ENCODE results near the gene CRYGC.

CRYGC gene

GRCh38 chr2:208164951-208165755, 35.5 kb upstream of the CRYGC start:
- Histone ChIP-seq H3K4me1 (ENCODE audit: low read length) (no peaks in the 10 kb centered on the region), H3K4me3 (ENCODE audit: low read length) (no peak overlapping the region), H2AFZ (ENCODE audit: low read length) (no peak overlapping the region), H3K9me3 (replicated peaks; ENCODE audit: insufficient read depth, low read length) (no peaks in the 10 kb centered on the region), H3K9me2 (replicated peaks; ENCODE audit: insufficient read depth, low read length) (no peaks in the 10 kb centered on the region), H3K79me2 (ENCODE audit: low read length) (no peaks in the 10 kb centered on the region), H3K27me3 (replicated peaks; ENCODE audit: insufficient read depth, low read length) (no peaks in the 10 kb centered on the region), H3K27ac (ENCODE audit: low read length) (no peak overlapping the region), H3K4me2 (ENCODE audit: low read depth, low read length) (no peak overlapping the region), H3F3A (ENCODE audit: insufficient read depth, low read length) (no peaks in the 10 kb centered on the region), H4K20me1 (ENCODE audit: insufficient read depth, low read length) (no peaks in the 10 kb centered on the region), H3K9ac (ENCODE audit: low read length) (no peak overlapping the region), H3K36me3 (replicated peaks; ENCODE audit: insufficient read depth, low read length) (no peaks in the 10 kb centered on the region)
- DNase-seq: no peak
- no peak for TF ChIP-seq CTCF (IDR thresholded peaks at IDR 0.05; ENCODE audit: low read length)
- no peak for TF ChIP-seq EZH2phosphoT487 (IDR thresholded peaks at IDR 0.05; ENCODE audit: low read length)
- TF ChIP-seq EZH2 (optimal IDR thresholded peaks at IDR 0.05; ENCODE audit: low read depth, low read length): no peak

- H3K9me3 ChIP-seq (replicated peaks; ENCODE audit: insufficient read depth, low read length): no peaks in the 10 kb centered on the region
- H4K20me1 ChIP-seq (ENCODE audit: insufficient read depth, low read length): no peaks in the 10 kb centered on the region
- no peaks in the 10 kb centered on the region for H3K9me2 ChIP-seq (replicated peaks; ENCODE audit: insufficient read depth, low read length)
- no peak within 1 kb of the TSS for H3K27ac ChIP-seq (ENCODE audit: low read length)
- no peaks in the 10 kb centered on the region for H3K79me2 ChIP-seq (ENCODE audit: low read length)
- no peak within 1 kb of the TSS for H2AFZ ChIP-seq (ENCODE audit: low read length)
- no peak for TF ChIP-seq CTCF (IDR thresholded peaks at IDR 0.05; ENCODE audit: low read length)
- no peak for TF ChIP-seq EZH2 (optimal IDR thresholded peaks at IDR 0.05; ENCODE audit: low read depth, low read length)
- TF ChIP-seq EZH2phosphoT487 (IDR thresholded peaks at IDR 0.05; ENCODE audit: low read length): no peak
- H3K4me2 ChIP-seq (ENCODE audit: low read depth, low read length): no peak within 1 kb of the TSS
- H3K4me3 ChIP-seq (ENCODE audit: low read length): no peak within 1 kb of the TSS
- H3K4me1 ChIP-seq (ENCODE audit: low read length): no peaks in the 10 kb centered on the region
- DNase-seq: no peak
- no peak within 1 kb of the TSS for H3K9ac ChIP-seq (ENCODE audit: low read length)
- H3F3A ChIP-seq (ENCODE audit: insufficient read depth, low read length): no peaks in the 10 kb centered on the region
- no peaks in the 10 kb centered on the region for H3K27me3 ChIP-seq (replicated peaks; ENCODE audit: insufficient read depth, low read length)
- no peaks in the 10 kb centered on the region for H3K36me3 ChIP-seq (replicated peaks; ENCODE audit: insufficient read depth, low read length)
These were observed 33.9 kb upstream of the CRYGC start, which contains the start of gene CRYGA for GRCh38 chr2:208163489-208163888. Gene CRYGA, minus strand, starts transcription at chr2:208163589. Its CDS starts 33 bp downstream, at chr2:208163556.

- no peak for DNase-seq
- no peaks in the 10 kb centered on the region for H3K9me3 ChIP-seq (replicated peaks; ENCODE audit: insufficient read depth, low read length)
These were observed 26.8 kb upstream of the CRYGC start for GRCh38 chr2:208156439-208156838.

More at GRCh38 chr2:208156439-208156838, 26.8 kb upstream of the CRYGC start:
- TF ChIP-seq EZH2 (optimal IDR thresholded peaks at IDR 0.05; ENCODE audit: low read depth, low read length) (no peak), EZH2phosphoT487 (IDR thresholded peaks at IDR 0.05; ENCODE audit: low read length) (no peak), CTCF (IDR thresholded peaks at IDR 0.05; ENCODE audit: low read length) (no peak)
- Histone ChIP-seq H3K36me3 (replicated peaks; ENCODE audit: insufficient read depth, low read length) (no peaks in the 10 kb centered on the region), H3K27me3 (replicated peaks; ENCODE audit: insufficient read depth, low read length) (no peaks in the 10 kb centered on the region), H3K4me2 (ENCODE audit: low read depth, low read length) (no peak overlapping the region), H3K4me3 (ENCODE audit: low read length) (no peak overlapping the region), H3K9me2 (replicated peaks; ENCODE audit: insufficient read depth, low read length) (no peaks in the 10 kb centered on the region), H3K4me1 (ENCODE audit: low read length) (no peaks in the 10 kb centered on the region), H3K79me2 (ENCODE audit: low read length) (no peaks in the 10 kb centered on the region), H3F3A (ENCODE audit: insufficient read depth, low read length) (no peaks in the 10 kb centered on the region), H4K20me1 (ENCODE audit: insufficient read depth, low read length) (no peaks in the 10 kb centered on the region), H3K9ac (ENCODE audit: low read length) (no peak overlapping the region), H2AFZ (ENCODE audit: low read length) (no peak overlapping the region), H3K27ac (ENCODE audit: low read length) (no peak overlapping the region)
